Neutrophil (primary cell): ENCODE measurements around the gene ATXN3.
A peak's percentile ranks its signal among the peaks of the same experiment; 100 is the strongest.

Experiments
- H3K27ac ChIP-seq: fragments of 200-600 bp; sonication (generic); 2 replicates; pipeline ENCODE4 v1.5.1; 2016; ENCODE audit warnings: mild to moderate bottlenecking, moderate library complexity
- H3K27me3 ChIP-seq: fragments of 200-600 bp; sonication (generic); 2 replicates; pipeline ENCODE4 v1.6.0; 2016; ENCODE audit warnings: mild to moderate bottlenecking
- H3K36me3 ChIP-seq: fragments of 200-600 bp; sonication (generic); 2 replicates; pipeline ENCODE4 v1.5.1; 2017
- H3K4me1 ChIP-seq, 2 experiments: fragments of 200-600 bp in 1 of 2; sonication (generic) in 1 of 2; 1 replicate in 1 of 2; 2 replicates in 1 of 2; pipeline versions ENCODE4 v1.5.1 to v1.6.1; 2013 to 2016; ENCODE audit warnings: low read depth in 1 of 2, low read length in 1 of 2, mild to moderate bottlenecking in 1 of 2, moderate library complexity in 1 of 2; ENCODE audit not compliant: control insufficient read depth in 1 of 2, insufficient read depth in 1 of 2
- H3K4me3 ChIP-seq, 2 experiments: fragments of 200-600 bp in 1 of 2; sonication (generic) in 1 of 2; 1 replicate in 1 of 2; 2 replicates in 1 of 2; pipeline ENCODE4 v1.5.1; 2013 to 2016; ENCODE audit warnings: low read depth in 1 of 2, low read length in 1 of 2, mild to moderate bottlenecking in 1 of 2, moderate library complexity in 1 of 2
- H3K9me3 ChIP-seq: fragments of 200-600 bp; sonication (generic); 2 replicates; pipeline ENCODE4 v1.5.1; 2016
- CTCF ChIP-seq: fragments of 200-600 bp; sonication (generic); IDR thresholded peaks from 2 replicates; pipeline ENCODE4 v1.5.1; 2016; ENCODE audit warnings: antibody characterized with exemption

The ATXN3 gene

GRCh38 chr14:92121670-92122350, 15.4 kb upstream of the ATXN3 start, which contains the start of the genes CPSF2 and NDUFB1:
TSS of gene CPSF2 (plus strand) at chr14:92121969. CDS start at chr14:92130985, 9,016 bp downstream.
TSS of gene NDUFB1 (minus strand) at chr14:92121706. CDS start at chr14:92117637, 4,069 bp downstream.
- Histone ChIP-seq H3K36me3 (peaks cover 26% of the 10 kb centered on the region), H3K4me1 (peaks cover 22 to 34% of the 10 kb centered on the region in 2 experiments), H3K9me3 (no peaks in the 10 kb centered on the region), H3K4me3 (peak within 1 kb of the TSS; percentile 83 to 94), H3K27ac (peak within 1 kb of the TSS; percentile 93), H3K27me3 (no peaks in the 10 kb centered on the region)
- TF ChIP-seq CTCF: peak; percentile 65

GRCh38 chr14:92121207-92121669, 14.9 kb upstream of the ATXN3 start:
- Histone ChIP-seq H3K4me3 (peak overlapping the region; percentile 83 to 94), H3K9me3 (no peaks in the 10 kb centered on the region), H3K36me3 (peaks cover 20% of the 10 kb centered on the region), H3K4me1 (peaks cover 24 to 37% of the 10 kb centered on the region in 2 experiments), H3K27me3 (no peaks in the 10 kb centered on the region), H3K27ac (peak overlapping the region; percentile 93)
- TF ChIP-seq CTCF: no peak

- H3K9me3 ChIP-seq: no peaks in the 10 kb centered on the region
- TF ChIP-seq CTCF: no peak
- peaks cover 13 to 20% of the 10 kb centered on the region in 2 experiments for H3K4me1 ChIP-seq
- H3K27me3 ChIP-seq: no peaks in the 10 kb centered on the region
- H3K4me3 ChIP-seq: no peak overlapping the region
- H3K36me3 ChIP-seq: no peaks in the 10 kb centered on the region
- H3K27ac ChIP-seq: no peak overlapping the region
Measured at GRCh38 chr14:92109490-92109889, 3.1 kb upstream of the ATXN3 start.

GRCh38 chr14:92108345-92109254, 2.2 kb upstream of the ATXN3 start:
- TF ChIP-seq CTCF: no peak
- Histone ChIP-seq H3K4me1 (peaks cover 16 to 28% of the 10 kb centered on the region in 2 experiments), H3K4me3 (no peak overlapping the region), H3K36me3 (no peaks in the 10 kb centered on the region), H3K27ac (no peak overlapping the region), H3K27me3 (no peaks in the 10 kb centered on the region), H3K9me3 (no peaks in the 10 kb centered on the region)

GRCh38 chr14:92105893-92106142, 564 bp downstream of the ATXN3 start:
- no peak for TF ChIP-seq CTCF
- Histone ChIP-seq H3K27me3 (no peaks in the 10 kb centered on the region), H3K36me3 (no peaks in the 10 kb centered on the region), H3K27ac (peak overlapping the region; percentile 96), H3K4me3 (peak overlapping the region; percentile 85 to 100), H3K4me1 (peaks cover 20 to 32% of the 10 kb centered on the region in 2 experiments), H3K9me3 (no peaks in the 10 kb centered on the region)
